HepG2 (cell line): ENCODE results near the gene ITGA2. TPM values are rescaled to one million over a fixed set of nuclear protein-coding genes. Genes with fewer than 3 reads are reported as not detected.
A peak's percentile ranks its signal among the peaks of the same experiment; 100 is the strongest.

ENCODE experiments used
- CREM ChIP-seq, 2 experiments: sonication (generic) in 1 of 2; formaldehyde crosslinking in 1 of 2; IDR thresholded peaks; 2 replicates each; pipeline versions ENCODE4 v1.4.0 to v1.6.1; 2016 to 2020; ENCODE audit warnings: antibody characterized with exemption in 1 of 2, mild to moderate bottlenecking in 1 of 2, missing genetic modification reagents in 1 of 2
- ETS1 ChIP-seq: sonication (generic); formaldehyde crosslinking; IDR thresholded peaks from 2 replicates; pipeline ENCODE4 v1.4.0; 2020; ENCODE audit warnings: missing genetic modification reagents
- FOXM1 ChIP-seq: sonication (generic); formaldehyde crosslinking; IDR thresholded peaks from 2 replicates; pipeline ENCODE4 v1.5.0; 2020; ENCODE audit warnings: missing genetic modification reagents
- GTF2F1 ChIP-seq: fragments of 150-350 bp; IDR thresholded peaks from 2 replicates; pipeline ENCODE4 v1.6.1; 2014; ENCODE audit warnings: low read length
- HNF1A ChIP-seq, 2 experiments: sonication (generic) in 1 of 2; formaldehyde crosslinking in 1 of 2; IDR thresholded peaks; 2 replicates each; pipeline versions ENCODE4 v1.4.0 to v1.6.1; 2016 to 2020; ENCODE audit warnings: borderline replicate concordance in 1 of 2, low read depth in 1 of 2, mild to moderate bottlenecking in 1 of 2, missing genetic modification reagents in 1 of 2
- NR2F1 ChIP-seq, 2 experiments: fragments of 450-650 bp in 1 of 2; formaldehyde crosslinking in 1 of 2; IDR thresholded peaks; 2 replicates each; pipeline versions ENCODE4 v1.5.0 to v1.6.1; 2016 to 2020; ENCODE audit warnings: mild to moderate bottlenecking in 1 of 2, missing compliant biosample characterization in 1 of 2, missing genetic modification reagents in 1 of 2, moderate library complexity in 1 of 2
- PBX2 ChIP-seq: IDR thresholded peaks from 2 replicates; pipeline ENCODE4 v1.6.1; 2016; ENCODE audit warnings: control low read depth
- PTBP1 ChIP-seq: fragments of 200-400 bp; formaldehyde crosslinking; IDR thresholded peaks from 2 replicates; pipeline ENCODE4 v1.6.1; 2018; ENCODE audit warnings: low read length, low read depth; ENCODE audit not compliant: poor library complexity, severe bottlenecking
- XRCC5 ChIP-seq: fragments of 200-400 bp; formaldehyde crosslinking; optimal IDR thresholded peaks from 2 replicates; pipeline ENCODE3; 2017; ENCODE audit warnings: mild to moderate bottlenecking, low read length
- ZBTB14 ChIP-seq: sonication (generic); formaldehyde crosslinking; IDR thresholded peaks from 2 replicates; pipeline ENCODE4 v1.4.0; 2020; ENCODE audit warnings: missing genetic modification reagents
- ZFP37 ChIP-seq: sonication (generic); formaldehyde crosslinking; IDR thresholded peaks from 2 replicates; pipeline ENCODE4 v1.4.0; 2020; ENCODE audit warnings: missing genetic modification reagents, borderline replicate concordance
- ZNF281 ChIP-seq: sonication (generic); formaldehyde crosslinking; IDR thresholded peaks from 2 replicates; pipeline ENCODE4 v1.4.0; 2020; ENCODE audit warnings: missing genetic modification reagents, borderline replicate concordance
- ZNF33B ChIP-seq: sonication (generic); formaldehyde crosslinking; IDR thresholded peaks from 2 replicates; pipeline ENCODE4 v1.5.1; 2020; ENCODE audit warnings: mild to moderate bottlenecking, missing genetic modification reagents
- ZNF441 ChIP-seq: sonication (generic); formaldehyde crosslinking; IDR thresholded peaks from 2 replicates; pipeline ENCODE4 v1.7.0; 2021; ENCODE audit warnings: missing genetic modification reagents, borderline replicate concordance
- ZSCAN5A ChIP-seq: sonication (generic); formaldehyde crosslinking; IDR thresholded peaks from 2 replicates; pipeline ENCODE4 v1.8.0; 2022; ENCODE audit warnings: mild to moderate bottlenecking, missing genetic modification reagents, borderline replicate concordance
- polyA plus RNA-seq, 8 experiments: library from polyadenylated mRNA; depleted of rRNA in 3 of 8; stranded (reverse) in 7 of 8; unstranded in 1 of 8; fragments of >200 nt; fragmentation: Illumina TruSeq in 4 of 8; extraction: Trizol in 4 of 8; gene quantifications; 2 replicates each; pipeline versions ENCODE4 v1.2.1 to v1.2.3, GENCODE V29; 2011 to 2016; ENCODE audit warnings: low read depth in 4 of 8, missing spikeins in 1 of 8, mixed read lengths in 1 of 8; ENCODE audit not compliant: insufficient read depth in 1 of 8
- total RNA-seq, 5 experiments: library from RNA; depleted of rRNA; stranded (reverse); fragments of >200 nt; fragmentation: Illumina TruSeq; extraction: Trizol; gene quantifications; 2 replicates each; pipeline ENCODE4 v1.2.3, GENCODE V29; 2016; ENCODE audit warnings: low read depth in 1 of 5

ITGA2 gene
- total and polyA plus RNA-seq, 2 of the 13 experiments (the other 11 are each of a cell fraction or from before 2014, with no cell fraction given): 15.8 to 58.3 TPM

- TF ChIP-seq HNF1A (IDR thresholded peaks at IDR 0.05; ENCODE audit: low read depth) (peak; percentile 50; the same call in 1 of the 2 replicates), HNF1A (CRISPR knock-in tag; IDR thresholded peaks at IDR 0.05; ENCODE audit: borderline replicate concordance) (peak; percentile 64; the same call in 1 of the 2 replicates), ZNF33B (no peak), ZNF281 (CRISPR knock-in tag) (no peak), XRCC5 (no peak), PTBP1 (no peak), NR2F1 (CRISPR knock-in tag; IDR thresholded peaks at IDR 0.05) (no peak), PBX2 (CRISPR knock-in tag) (no peak), ZNF441 (no peak), ZFP37 (CRISPR knock-in tag) (no peak), ZSCAN5A (CRISPR knock-in tag) (no peak), FOXM1 (CRISPR knock-in tag) (no peak), GTF2F1 (no peak), ZBTB14 (CRISPR knock-in tag) (no peak), CREM (IDR thresholded peaks at IDR 0.05) (peak; percentile 64; the same call in 1 of the 2 replicates), CREM (CRISPR knock-in tag; IDR thresholded peaks at IDR 0.05) (no peak), ETS1 (CRISPR knock-in tag) (no peak)
Observed at GRCh38 chr5:53031695-53032096, 42.5 kb downstream of the ITGA2 start (continued).
